GOT3 (cell line): ENCODE results near the gene MRPS12.
"Not testable (repeated sequence)": the region's sequence is repeated elsewhere in the genome, so short reads cannot be mapped to it uniquely, and the experiment has no call there.

Source experiments
- DNase-seq: peaks from one replicate; lab custom pipeline; 2025; ENCODE audit warnings: mixed read lengths; lab: John Stamatoyannopoulos, UW

The MRPS12 gene

DNA sequence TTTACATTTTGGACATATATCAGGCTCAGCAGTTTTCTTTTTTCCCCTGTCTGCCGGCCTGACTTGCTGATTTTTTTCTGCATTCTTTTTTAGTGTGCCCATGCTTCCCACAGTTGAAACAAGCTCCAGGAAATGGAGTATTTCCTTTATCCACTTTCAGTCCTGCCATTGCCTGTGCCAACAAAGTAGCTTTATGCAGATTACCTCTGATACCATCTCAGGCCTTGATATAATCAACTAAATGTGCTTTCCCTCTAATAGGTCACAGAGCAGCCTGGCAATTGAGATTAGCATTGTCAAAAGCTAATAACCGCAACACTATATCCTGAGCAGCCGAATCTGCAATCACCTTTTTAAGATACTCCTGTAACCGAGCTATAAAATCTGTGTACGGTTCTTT lies 9.2 kb downstream of the MRPS12 start:
- no peak for DNase-seq

DNA sequence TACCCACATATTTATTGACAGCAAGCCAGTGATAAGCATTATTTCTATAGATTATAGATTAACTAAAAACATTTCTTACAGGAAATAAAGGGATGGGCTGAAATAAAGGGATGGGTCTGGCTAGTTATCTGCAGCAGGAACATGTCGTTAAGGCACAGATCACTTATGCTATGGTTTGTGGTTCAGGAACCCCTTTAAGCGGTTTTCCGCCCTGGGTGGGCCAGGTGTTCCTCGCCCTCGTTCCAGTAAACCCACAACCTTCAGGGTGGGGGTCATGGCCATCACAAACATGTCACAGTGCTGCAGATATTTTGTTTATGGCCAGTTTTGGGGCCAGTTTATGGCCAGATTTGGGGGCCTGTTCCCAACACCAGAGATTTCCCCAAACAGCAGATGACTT lies 10.7 kb downstream of the MRPS12 start:
- not testable (repeated sequence) for DNase-seq

DNA sequence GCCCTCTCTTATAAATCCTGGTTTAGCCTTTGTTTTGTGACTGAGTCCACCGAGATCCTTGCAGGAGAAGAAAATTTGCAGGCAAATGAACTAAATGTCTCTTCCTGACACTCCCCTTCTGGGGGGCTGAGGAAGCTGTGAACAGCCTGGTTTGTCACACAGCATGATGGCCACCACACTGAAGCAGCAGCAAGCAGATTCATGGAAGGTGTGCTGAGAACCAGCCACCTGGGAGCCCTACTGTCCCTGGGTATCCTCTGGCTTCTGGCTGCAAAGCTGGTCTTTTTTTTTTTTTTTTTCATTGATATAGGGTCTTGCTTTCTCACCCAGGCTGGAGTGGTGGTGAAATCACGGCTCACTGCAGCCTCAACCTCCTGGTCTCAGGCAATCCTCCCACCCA lies 11.2 kb downstream of the MRPS12 start:
- DNase-seq, result no peak

DNA sequence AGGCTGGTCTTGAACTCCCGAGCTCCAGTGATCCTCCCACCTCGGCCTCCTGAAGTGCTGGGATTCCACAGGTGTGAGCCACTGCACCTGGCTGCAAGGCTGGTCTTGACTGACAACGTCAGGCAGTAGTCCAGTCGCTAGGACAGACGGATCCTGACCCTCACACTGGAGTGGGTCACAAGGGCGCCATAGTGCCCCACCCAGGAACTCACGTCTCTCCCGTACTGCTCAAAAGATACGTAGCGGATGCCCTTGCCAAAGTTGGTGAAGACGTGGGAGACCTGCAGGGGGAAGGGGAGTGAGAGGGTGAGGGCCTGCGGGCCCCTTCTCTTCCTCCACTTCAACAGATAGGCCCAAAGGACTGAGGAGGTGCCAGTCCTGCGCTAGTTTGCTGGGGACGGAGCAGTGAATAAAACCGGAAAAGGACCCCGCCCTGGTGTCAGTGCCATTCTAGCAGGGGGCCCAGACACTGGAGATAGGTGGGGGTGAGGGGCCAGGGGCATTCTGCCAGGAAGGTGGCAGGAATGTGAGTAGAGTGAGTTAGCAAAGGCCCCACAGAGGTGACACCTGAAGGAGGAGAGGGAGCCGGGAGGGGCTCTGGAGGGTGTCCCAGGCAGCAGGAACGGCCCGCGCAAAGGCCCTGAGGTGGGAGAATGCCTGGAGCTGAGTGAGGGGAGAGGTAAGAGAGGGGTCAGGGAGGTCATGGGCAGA lies 11.9 kb downstream of the MRPS12 start:
- no peak for DNase-seq

DNA sequence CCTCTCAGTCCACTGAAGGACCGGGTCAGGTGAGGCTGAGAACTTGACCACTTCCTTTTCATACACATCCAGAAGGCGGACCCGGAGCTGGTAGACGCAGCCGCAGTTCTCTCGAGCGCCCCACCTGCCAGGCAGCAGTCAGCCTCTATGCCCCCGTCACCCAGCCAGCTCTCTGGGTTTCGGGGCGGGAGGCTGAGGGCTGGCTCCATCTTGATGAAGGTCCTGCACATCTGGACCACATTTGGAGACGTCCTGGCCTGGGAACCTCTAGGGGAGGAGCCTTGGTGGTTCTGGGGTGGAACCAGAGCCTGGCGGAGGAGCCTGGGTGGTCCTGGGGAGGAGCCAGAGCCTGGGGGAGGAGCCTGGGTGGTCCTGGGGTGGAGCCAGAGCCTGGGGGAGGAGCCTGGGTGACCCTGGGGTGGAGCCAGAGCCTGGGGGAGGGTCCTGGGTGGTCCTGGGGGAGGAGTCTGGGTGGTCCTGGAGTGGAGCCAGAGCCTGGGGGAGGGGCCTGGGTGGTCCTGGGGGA lies 14.3 kb downstream of the MRPS12 start:
- no peak for DNase-seq

DNA sequence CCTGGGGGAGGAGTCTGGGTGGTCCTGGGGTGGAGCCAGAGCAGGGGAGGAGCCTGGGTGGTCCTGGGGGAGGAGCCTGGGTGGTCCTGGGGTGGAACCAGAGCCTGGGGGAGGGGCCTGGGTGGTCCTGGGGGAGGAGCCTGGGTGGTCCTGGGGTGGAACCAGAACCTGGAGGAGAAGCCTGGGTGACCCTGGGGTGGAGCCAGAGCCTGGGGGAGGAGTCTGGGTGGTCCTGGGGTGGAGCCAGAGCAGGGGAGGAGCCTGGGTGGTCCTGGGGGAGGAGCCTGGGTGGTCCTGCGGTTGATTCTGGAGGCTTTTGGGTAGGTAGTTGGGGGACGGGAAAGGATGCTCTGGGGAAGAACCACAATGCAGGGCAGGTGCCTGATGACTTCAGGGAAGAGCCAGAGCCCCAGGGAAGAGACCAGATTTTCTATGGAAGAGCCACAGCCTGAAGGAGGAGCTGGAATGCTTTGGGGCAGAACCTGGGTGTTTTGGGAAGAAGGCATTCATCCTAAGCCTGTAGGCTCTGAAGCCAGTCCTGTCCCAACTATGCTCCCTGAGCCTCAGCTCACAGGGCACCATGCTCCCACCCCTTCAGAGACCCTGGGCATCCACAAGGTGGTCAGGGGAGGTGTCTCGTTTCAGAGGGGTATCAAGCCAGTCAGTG lies 15.0 kb downstream of the MRPS12 start:
- DNase-seq, result no peak

DNA sequence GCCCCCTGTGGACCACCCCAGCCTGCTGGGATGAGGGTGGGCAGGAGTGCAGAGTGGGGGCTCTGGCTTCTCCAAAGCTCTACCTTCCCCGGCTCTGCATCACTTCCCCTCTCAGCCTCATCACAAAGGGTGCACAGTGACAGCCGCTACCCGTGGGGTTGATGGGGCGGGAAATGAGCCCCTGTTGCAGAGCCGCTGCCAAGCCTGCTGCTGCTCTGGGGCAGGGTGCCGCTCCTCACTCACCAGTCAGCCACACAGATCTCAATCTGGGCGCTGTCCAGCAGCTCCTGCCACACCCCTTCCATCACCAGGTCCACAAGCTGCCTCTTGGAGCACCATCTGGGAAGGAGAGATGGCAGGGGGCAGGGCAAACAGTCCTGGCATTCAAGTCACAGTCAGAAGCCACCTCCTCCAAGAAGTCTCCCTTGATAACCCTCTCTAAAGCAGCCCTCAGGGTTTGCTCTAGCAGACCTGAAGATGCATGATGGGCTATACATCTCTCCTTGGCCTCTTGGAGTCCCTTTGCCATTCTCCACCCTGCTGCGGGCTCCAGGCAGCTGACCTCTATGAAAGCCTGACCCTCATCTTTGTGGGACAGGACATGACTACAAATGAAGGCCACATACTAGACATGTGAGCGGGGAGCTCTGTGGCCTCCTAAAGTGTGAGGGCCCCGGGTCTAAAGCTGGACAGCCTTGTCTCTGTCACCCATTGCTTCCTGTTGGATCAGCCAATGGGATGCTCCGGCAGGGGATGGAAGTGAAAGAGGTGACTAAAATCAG lies 15.7 kb downstream of the MRPS12 start:
- no peak for DNase-seq

DNA sequence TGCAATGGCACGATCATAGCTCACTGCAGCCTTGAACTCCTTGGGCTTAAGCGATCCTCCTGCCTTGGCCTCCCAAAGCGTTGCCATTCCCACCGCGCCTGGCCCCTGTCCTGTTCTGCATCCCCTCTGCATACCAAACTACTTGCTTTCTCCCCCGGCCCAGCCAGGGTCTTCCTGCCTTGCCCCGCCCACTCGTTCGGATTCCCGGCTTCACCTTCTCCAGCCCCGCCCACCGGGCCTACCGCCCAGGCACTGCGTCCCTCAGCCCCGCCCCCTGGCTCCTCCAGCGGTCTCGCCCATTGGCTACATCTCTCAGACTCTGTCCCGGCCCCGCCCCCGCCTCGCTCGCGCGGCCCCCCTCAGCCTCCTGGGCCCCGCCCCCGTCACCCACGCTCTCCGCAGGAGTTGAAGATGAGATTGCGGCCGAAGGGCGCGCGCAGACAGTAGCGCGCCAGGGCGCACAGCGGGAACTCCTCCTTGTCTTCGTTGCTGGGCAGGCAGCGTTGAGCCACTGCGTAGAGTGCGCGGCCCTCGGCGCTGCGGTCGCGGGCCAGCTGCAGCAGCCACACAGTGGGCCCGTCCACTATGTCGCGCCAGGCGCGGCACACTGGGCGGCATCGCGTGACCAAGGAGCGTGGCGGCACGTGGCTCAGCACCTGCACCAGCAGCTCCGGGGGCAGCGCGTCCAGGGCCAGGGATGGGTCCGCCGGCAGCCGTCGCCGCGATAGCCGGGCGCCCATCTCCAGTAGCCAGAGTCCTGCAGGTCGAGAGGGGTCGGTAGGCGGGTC lies 19.0 kb downstream of the MRPS12 start:
- DNase-seq, result peak; percentile 44

DNA sequence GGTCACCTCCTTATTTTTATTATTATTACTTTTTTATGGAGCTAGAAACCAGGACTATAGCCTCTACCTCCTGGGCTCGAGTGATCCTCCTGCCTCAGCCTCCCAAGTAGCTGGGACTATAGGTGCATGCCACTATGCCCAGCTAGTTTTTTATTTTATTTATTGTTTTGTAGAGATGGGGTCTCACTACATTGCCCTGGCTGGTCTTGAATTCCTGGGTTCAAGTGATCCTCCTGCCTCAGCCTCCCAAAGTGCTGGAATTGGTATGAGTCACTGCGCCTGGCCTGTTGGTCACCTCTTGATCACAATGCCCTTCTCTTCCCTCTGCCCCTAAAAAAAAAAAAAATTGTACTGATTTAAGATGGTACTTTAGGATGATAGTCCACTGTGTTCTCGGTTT lies 20.4 kb downstream of the MRPS12 start:
- no peak for DNase-seq

DNA sequence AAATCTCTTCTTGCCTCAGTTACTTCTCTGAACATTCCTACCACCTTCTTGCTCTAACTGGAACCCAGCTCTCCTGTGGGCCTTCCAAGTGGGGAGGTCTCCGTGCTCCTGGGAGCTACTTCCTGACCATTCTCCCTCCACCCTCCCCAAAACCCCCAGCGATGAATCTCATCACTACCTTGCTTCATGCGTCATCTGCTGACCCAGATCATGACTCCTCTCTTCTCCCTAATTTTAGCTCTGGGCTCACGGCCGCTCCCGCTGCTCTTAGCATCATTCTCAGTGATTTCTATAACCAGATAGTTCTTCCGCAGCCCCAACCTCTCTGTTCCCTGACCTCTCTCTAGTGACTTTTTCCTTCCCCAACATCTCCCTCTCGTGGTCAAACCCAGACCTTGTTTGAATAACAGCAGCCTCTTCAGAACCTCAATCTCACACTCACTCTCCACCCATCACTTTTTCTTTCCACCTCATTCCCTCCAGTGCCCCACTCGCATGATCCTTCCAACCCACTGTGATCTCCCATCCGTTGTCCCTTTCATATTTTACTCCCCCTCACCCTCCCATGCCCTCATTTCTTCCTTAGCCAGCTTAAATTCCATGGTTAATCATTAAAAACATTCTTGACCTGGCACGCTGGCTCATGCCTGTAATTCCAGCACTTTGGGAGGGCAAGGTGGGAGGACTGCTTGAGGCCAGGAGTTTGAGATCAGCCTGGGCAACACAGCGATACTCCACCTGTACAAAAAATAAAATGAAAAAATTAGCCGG lies 21.8 kb downstream of the MRPS12 start:
- no peak for DNase-seq

DNA sequence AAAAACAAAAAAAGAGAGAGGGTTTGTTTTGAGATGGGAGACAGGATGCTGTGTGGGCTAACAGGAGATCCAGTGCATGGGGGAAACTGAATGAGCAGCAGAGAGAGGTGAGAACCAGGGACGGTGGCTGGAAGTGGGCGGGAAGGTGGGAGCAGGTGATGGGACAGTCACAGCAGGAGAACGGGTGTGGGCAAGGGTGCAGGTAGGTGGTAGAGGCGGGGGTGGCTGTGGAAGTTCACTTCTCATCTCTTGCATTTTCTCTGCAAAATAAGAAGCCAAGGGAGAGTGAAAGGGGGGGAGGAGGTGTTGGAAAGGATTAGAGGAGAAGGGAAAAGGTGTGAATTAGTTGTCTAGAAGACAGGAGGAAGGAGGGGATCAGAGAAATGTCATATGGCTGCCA lies 22.9 kb downstream of the MRPS12 start:
- no peak for DNase-seq

DNA sequence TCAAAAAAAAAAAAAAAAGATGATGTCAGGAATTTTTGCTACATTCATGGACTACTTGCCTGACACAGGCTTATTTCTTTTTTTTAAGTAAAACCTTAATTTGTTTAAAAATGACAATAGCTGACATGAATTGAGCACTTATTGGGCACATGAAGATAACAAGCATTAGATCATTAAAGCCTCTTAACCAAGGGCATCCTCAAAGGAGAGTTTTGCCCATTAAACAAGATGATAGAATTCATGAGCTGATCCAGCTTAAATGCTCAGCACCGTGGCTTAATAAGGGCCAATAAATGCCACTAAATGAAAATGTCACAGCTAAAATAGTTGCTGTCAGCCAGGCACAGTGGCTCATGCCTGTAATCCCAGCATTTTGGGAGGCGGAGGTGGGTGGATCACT lies 25.5 kb downstream of the MRPS12 start:
- DNase-seq, result no peak

DNA sequence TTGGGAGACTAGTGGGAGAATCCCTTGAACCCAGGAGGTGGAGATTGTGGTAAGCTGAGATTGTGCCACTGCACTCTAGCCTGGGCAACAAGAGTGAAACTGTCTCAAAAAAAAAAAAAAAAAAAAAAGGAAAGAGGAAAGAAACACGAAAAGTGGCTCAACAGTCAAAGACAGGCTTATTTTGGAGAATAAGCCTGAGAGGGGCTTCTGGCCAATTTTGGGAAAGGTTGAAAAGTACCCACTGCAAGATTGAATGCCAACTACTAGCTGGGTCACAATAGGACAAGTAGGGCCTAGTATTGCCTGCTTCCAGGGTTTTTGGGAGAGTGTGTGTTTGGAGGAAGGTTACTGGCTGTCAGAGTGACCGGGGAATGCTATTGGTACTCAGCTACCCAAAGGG lies 27.6 kb downstream of the MRPS12 start:
- no peak for DNase-seq

DNA sequence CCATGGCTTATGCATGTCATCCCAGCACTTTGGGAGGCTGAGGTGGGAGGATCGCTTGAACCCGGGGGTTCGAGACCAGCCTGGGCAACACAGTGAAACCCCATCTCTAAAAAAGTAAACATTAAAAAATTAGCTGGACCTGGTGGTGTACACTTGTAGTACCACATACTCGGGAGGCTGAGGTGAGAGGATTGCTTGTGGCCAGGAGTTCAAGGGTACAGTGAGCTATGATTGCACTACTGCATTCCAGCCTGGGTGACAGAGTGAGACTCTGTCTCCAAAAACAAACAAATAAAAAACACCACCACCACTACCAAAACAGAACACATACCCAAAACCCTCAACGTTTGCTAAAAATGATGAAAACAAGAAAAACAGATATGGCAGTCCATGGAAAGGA lies 28.9 kb downstream of the MRPS12 start:
- no peak for DNase-seq

DNA sequence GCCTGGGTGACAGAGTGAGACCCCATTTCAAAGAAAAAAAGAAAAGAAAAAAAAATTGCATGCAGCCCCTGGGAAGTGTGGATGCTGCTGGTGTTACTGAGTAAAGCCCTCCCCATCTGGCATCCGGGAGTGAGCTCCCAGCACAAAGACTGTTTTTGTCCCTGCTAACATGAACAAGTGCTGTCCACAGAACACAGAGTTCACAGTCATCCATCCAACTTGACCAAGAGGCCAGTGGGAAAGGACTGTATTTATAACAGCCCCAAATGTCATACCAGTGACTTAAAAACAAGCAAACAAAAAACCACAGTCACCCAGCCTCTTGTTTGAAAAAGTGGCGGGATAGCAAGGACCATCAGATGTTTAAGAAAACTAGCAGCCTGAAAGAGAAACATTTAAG lies 34.0 kb downstream of the MRPS12 start:
- no peak for DNase-seq

DNA sequence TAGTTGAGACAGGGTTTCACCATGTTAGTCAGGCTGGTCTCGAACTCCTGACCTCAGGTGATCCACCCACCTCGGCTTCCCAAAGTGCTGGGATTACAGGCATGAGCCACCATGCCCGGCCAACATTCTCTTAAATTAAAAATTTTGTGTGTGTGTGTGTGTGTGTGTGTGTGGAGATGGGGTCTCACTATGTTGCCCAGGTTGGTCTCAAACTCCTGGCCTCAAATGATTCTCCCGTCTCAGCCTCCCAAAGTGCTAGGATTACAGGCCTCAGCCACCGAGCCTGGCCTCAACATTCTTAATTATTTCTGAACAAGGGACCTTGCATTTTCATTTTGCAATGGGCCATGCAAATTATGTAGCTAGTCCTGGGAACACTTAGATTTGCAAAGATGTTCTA lies 35.4 kb downstream of the MRPS12 start:
- DNase-seq, result not testable (repeated sequence)

DNA sequence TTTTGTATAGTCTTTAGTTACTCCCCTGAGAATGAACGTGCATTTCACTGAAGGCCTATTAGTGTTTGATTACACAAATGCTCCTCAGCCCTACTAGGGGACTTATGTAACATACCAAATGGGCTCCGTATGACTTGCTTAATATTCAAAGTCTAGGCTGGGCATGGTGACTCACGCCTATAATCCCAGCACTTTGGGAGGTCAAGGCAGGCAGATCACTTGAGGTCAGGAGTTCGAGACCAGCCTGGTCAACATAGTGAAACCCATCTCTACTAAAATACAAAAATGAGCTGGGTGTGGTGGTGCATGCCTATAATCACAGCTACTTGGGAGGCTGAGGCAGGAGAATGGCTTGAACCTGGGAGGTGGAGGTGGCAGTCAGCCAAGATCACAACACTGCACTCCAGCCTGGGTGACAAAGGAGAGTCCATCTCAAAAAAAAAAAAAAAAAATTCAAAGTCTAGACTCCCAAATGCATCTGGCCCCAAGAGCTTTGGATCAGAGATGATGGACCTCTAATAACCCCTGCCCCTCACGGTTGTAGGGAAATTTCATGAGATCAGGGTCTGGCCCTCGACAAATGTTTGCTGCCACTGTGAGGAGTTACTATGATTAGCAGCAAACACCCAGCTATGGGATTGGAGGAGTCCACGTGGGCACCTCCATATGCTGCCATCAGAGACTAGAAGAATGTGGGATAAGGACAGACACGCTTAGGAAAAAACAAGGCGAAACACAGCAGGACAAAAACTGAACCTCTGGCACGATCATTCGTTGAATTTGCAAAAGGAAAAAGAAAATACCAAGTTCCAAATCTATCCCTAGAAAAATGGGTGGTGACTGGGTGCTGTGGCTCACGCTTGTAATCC lies 40.2 kb downstream of the MRPS12 start:
- DNase-seq, result no peak

DNA sequence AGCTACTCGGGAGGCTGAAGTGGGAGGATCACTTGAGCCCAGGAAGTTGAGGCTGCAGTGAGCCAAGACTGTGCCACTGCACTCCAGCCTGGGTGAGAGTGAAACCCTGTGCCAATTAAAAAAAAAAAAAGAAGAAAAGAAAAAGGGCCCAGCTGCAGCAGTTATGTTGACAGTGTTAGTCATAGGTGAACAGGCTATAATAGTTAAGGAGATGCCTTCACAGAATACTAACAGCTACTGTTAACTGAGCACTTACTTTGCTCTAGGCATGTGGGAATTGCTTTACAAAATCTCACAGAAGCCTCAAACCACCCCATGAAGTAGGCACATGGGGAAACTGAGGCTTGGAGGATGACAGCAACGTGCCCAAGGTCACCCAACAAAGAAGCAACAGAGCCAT lies 40.9 kb downstream of the MRPS12 start:
- DNase-seq, result no peak

DNA sequence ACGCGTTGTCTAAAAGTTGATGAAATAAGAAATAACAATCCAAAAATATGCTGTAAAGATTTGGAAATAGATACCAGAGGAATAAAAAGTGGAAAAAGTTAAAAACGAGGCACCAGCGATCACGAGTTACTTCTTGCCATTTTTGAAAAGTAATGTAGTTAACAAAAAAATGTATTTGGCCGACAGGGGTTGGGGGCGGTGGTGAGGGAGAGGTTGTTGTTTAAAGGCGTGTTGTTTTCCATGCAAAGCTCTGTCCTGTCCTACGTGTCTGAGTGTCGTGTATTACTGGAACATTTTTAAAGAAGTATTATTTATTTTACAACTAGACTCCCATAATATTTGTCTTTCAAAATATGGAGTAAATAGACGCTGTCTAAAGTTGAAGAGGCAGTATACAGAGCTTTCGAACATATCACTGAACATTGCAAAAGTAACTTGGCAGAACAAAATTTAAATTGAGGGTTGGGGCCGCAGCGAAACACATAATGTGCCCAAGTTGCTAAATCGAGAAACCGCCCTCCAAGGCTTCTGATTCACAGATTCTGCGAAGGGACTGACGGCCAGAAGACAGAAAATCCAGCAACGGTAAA lies 44.0 kb downstream of the MRPS12 start:
- DNase-seq, result no peak
